Ascending aorta (tissue), 2 donors: ENCODE results near the gene TMEM8B. TPM values are rescaled to one million over a fixed set of nuclear protein-coding genes. Genes with fewer than 3 reads are reported as not detected.

ENCODE experiments used
- DNase-seq, 2 donors: peaks; one replicate each; pipeline ENCODE4 v3.0.0-alpha.2; 2019; ENCODE audit warnings: low spot score in 2 of 2
- H3K27ac ChIP-seq, 2 donors: fragments of 200-600 bp; sonication (generic); one replicate each; pipeline ENCODE4 v1.5.1; 2016 to 2017; ENCODE audit warnings: mild to moderate bottlenecking in 1 of 2
- H3K27me3 ChIP-seq: fragments of 200-600 bp; sonication (generic); one replicate; pipeline ENCODE4 v1.5.1; 2017
- H3K36me3 ChIP-seq, 2 donors: fragments of 200-600 bp; sonication (generic); one replicate each; pipeline ENCODE4 v1.5.1; 2016
- H3K4me1 ChIP-seq, 2 donors: fragments of 200-600 bp; sonication (generic); one replicate each; pipeline ENCODE4 v1.5.1; 2016 to 2017; ENCODE audit warnings: mild to moderate bottlenecking in 1 of 2
- H3K4me3 ChIP-seq, 2 donors: fragments of 200-600 bp; sonication (generic); one replicate each; pipeline ENCODE4 v1.5.1; 2016 to 2017; ENCODE audit warnings: mild to moderate bottlenecking in 1 of 2
- H3K9me3 ChIP-seq, 2 donors: fragments of 200-600 bp; sonication (generic); one replicate each; pipeline ENCODE4 v1.5.1; 2016
- CTCF ChIP-seq, 3 experiments: fragments of 200-600 bp in 2 of 3; fragments of 450-650 bp in 1 of 3; sonication (generic) in 2 of 3; IDR thresholded peaks; one replicate each; pipeline ENCODE4 v1.5.1; 2016 to 2019; ENCODE audit warnings: antibody characterized with exemption in 3 of 3, mild to moderate bottlenecking in 1 of 3, moderate library complexity in 1 of 3
- intact Hi-C: fragments of 100-400 bp; cut with DNase I; formaldehyde crosslinking; loops from one replicate; pipeline ENCODE4 v1.15.1; 2023
- total RNA-seq: library from RNA; depleted of rRNA; stranded (reverse); fragments of >200 nt; gene quantifications from one replicate; pipeline ENCODE4 v1.1.0, GENCODE V29; 2016

Gene TMEM8B
- total RNA-seq, 1 donor from 2014 or later, result 37.3 TPM

- intact Hi-C loops, result loop anchor here (1.0 to 5.0 kb wide), 2 partner anchors 19 to 154 kb away; partner anchors contain the start of gene SPAG8
- H3K27ac ChIP-seq, result peak overlapping the region; percentile 81 to 87
- DNase-seq, result no peak
- peak overlapping the region; percentile 64 to 87 for H3K4me3 ChIP-seq
- no peak for TF ChIP-seq CTCF (IDR thresholded peaks at IDR 0.05)
- no peaks in the 10 kb centered on the region for H3K27me3 ChIP-seq
- no peaks in the 10 kb centered on the region for H3K36me3 ChIP-seq
- peaks cover 5 to 32% of the 10 kb centered on the region in 2 donors for H3K4me1 ChIP-seq
- no peaks in the 10 kb centered on the region for H3K9me3 ChIP-seq
Measured at GRCh38 chr9:35793461-35793860, 35.6 kb upstream of the TMEM8B start.

- DNase-seq, result no peak
- Histone ChIP-seq H3K27ac (no peak overlapping the region), H3K36me3 (peaks cover 12% of the 10 kb centered on the region in 2 donors), H3K4me1 (peaks cover 5 to 29% of the 10 kb centered on the region in 2 donors), H3K9me3 (no peaks in the 10 kb centered on the region), H3K27me3 (no peaks in the 10 kb centered on the region), H3K4me3 (no peak overlapping the region)
- no peak for TF ChIP-seq CTCF (IDR thresholded peaks at IDR 0.05)
- intact Hi-C loops, result no loop called here
Measured at GRCh38 chr9:35795695-35796094, 33.3 kb upstream of the TMEM8B start.

GRCh38 chr9:35797311-35798109, 31.5 kb upstream of the TMEM8B start:
- Histone ChIP-seq H3K4me3 (no peak overlapping the region), H3K4me1 (peaks cover 5 to 19% of the 10 kb centered on the region in 2 donors), H3K9me3 (no peaks in the 10 kb centered on the region), H3K27me3 (no peaks in the 10 kb centered on the region), H3K27ac (peak overlapping the region; percentile 20 to 38), H3K36me3 (peaks cover 22 to 30% of the 10 kb centered on the region in 2 donors)
- DNase-seq, result peak in 1 of 2 donors; percentile 13
- TF ChIP-seq CTCF (IDR thresholded peaks at IDR 0.05), result no peak
- intact Hi-C loops, result no loop called here

GRCh38 chr9:35798658-35799374, 30.2 kb upstream of the TMEM8B start:
- intact Hi-C loops, result no loop called here
- Histone ChIP-seq H3K27ac (peak overlapping the region in 1 of 2 donors; percentile 12), H3K27me3 (no peaks in the 10 kb centered on the region), H3K9me3 (no peaks in the 10 kb centered on the region), H3K4me3 (no peak overlapping the region), H3K4me1 (peaks cover 5 to 8% of the 10 kb centered on the region in 2 donors), H3K36me3 (peaks cover 22 to 34% of the 10 kb centered on the region in 2 donors)
- no peak for TF ChIP-seq CTCF (IDR thresholded peaks at IDR 0.05)
- peak in 1 of 2 donors; percentile 60 for DNase-seq

GRCh38 chr9:35800530-35800929, 28.5 kb upstream of the TMEM8B start:
- peaks cover 0 to 4% of the 10 kb centered on the region in 2 donors for H3K4me1 ChIP-seq
- H3K36me3 ChIP-seq, result peaks cover 26 to 40% of the 10 kb centered on the region in 2 donors
- H3K9me3 ChIP-seq, result no peaks in the 10 kb centered on the region
- no peak for TF ChIP-seq CTCF (IDR thresholded peaks at IDR 0.05)
- peak in 1 of 2 donors; percentile 39 for DNase-seq
- intact Hi-C loops, result no loop called here
- H3K27me3 ChIP-seq, result no peaks in the 10 kb centered on the region
- H3K4me3 ChIP-seq, result no peak overlapping the region
- H3K27ac ChIP-seq, result no peak overlapping the region
